Naive B cell (primary cell): ENCODE measurements around the gene F13A1. TPM values are rescaled to one million over a fixed set of nuclear protein-coding genes. Genes with fewer than 3 reads are reported as not detected.

ENCODE experiments used
- ATAC-seq, 2 donors: fragments of 150-1000 bp; cut with Tn5 transposase; 2 replicates each; pipeline ENCODE4 v1.10.0; 2021; ENCODE audit warnings: low read depth in 2 of 2, mild to moderate bottlenecking in 2 of 2, moderate library complexity in 2 of 2
- DNase-seq: peaks from one replicate; pipeline ENCODE4 v3.0.0; 2022
- H3K27ac Mint-ChIP-seq, 6 donors: one replicate each; pipeline ENCODE4 v1.8.0; 2020 to 2022; ENCODE audit warnings: mild to moderate bottlenecking in 6 of 6, mixed read lengths in 6 of 6, moderate library complexity in 5 of 6, inconsistent platforms in 2 of 6
- H3K27me3 Mint-ChIP-seq, 3 donors: one replicate each; pipeline ENCODE4 v1.8.0; 2021 to 2022; ENCODE audit warnings: mixed read lengths in 3 of 3, mild to moderate bottlenecking in 1 of 3
- H3K36me3 Mint-ChIP-seq, 2 donors: one replicate each; pipeline ENCODE4 v1.8.0; 2020 to 2022; ENCODE audit warnings: mixed read lengths in 2 of 2, inconsistent platforms in 1 of 2, mild to moderate bottlenecking in 1 of 2
- H3K4me1 Mint-ChIP-seq, 3 donors: one replicate each; pipeline ENCODE4 v1.8.0; 2020 to 2022; ENCODE audit warnings: mixed read lengths in 3 of 3, inconsistent platforms in 1 of 3, mild to moderate bottlenecking in 1 of 3, moderate library complexity in 1 of 3
- H3K4me3 Mint-ChIP-seq, 8 donors: one replicate each; pipeline ENCODE4 v1.8.0; 2020 to 2022; ENCODE audit warnings: mild to moderate bottlenecking in 8 of 8, mixed read lengths in 8 of 8, moderate library complexity in 8 of 8, inconsistent platforms in 2 of 8
- H3K9me3 Mint-ChIP-seq, 7 donors: one replicate each; pipeline ENCODE4 v1.8.0; 2020 to 2022; ENCODE audit warnings: mixed read lengths in 7 of 7, mild to moderate bottlenecking in 5 of 7, inconsistent platforms in 2 of 7, moderate library complexity in 1 of 7
- polyA plus RNA-seq, 6 donors: library from polyadenylated mRNA; unstranded; fragments of 300-500 nt; fragmentation: Illumina TruSeq; gene quantifications; one replicate each; pipeline ENCODE4 v1.2.3, GENCODE V29; 2021; ENCODE audit warnings: low read depth in 6 of 6

The F13A1 gene
- polyA plus RNA-seq, 6 donors from 2014 or later, result 3.3 to 9.0 (median 6.6) TPM

DNA sequence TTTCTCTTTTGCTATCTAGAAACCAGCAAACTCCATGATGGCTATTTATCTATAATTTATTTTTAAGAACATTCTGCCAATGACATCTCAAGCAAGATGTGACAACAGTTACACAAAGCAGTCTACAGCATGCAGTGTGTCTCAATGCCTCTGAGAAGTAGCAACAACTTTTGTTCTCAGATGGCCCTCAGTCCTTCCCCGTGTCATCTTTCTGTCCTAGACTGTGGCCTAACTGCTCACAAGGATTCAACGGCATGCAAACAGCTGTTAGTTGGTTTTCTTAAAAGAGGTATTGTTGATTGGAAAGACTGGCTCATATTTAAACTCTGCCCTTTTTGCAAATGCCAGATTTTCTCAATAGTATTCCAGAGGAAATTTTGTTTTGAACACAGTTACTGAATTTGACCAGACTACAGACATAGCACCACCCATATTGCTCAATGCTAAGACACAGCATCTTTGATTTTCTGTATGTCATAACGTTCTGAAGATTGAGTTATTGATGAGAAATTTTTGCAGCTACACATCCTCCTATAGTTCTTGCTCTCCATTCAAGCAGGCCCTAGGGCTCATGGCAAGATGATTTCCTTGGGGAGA lies 26.1 kb upstream of the F13A1 start:
- ATAC-seq (no peak), DNase-seq (no peak)
- Mint-ChIP-seq H3K36me3 (peaks cover 0 to 6% of the 10 kb centered on the region in 2 donors), H3K4me1 (no peaks in the 10 kb centered on the region), H3K27ac (peak overlapping the region in 1 of 6 donors; percentile 71), H3K27me3 (peaks cover 18 to 33% (median 22%) of the 10 kb centered on the region in 3 donors), H3K4me3 (no peak overlapping the region), H3K9me3 (peaks cover 0 to 5% (median 0%) of the 10 kb centered on the region in 7 donors)

DNA sequence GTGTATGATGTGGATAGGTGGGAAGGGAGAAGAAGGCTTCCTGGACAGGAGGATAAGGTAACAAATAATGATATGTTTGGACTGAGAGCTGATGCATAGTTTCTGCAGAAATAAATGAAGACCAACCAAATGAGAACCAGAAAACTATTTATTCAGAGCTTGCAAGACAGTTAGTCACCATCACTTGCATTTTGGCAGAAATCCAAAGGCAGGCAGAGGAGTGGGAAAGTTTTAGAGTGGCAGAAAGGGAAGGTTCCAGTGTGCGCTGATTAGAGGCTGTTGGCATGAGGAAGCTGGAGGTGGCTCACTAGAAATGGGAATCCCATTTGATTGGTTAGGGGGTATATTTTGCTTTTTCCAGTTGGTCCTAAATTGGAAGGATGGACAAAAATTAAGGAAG lies 13.0 kb upstream of the F13A1 start:
- ATAC-seq (no peak), DNase-seq (no peak)
- no peaks in the 10 kb centered on the region for H3K27me3 Mint-ChIP-seq
- H3K4me1 Mint-ChIP-seq, result peaks cover 32 to 44% (median 34%) of the 10 kb centered on the region in 3 donors
- peak overlapping the region in 1 of 6 donors; percentile 88 for H3K27ac Mint-ChIP-seq
- H3K36me3 Mint-ChIP-seq, result no peaks in the 10 kb centered on the region
- H3K9me3 Mint-ChIP-seq, result peaks cover 0 to 4% (median 0%) of the 10 kb centered on the region in 7 donors
- H3K4me3 Mint-ChIP-seq, result no peak overlapping the region

DNA sequence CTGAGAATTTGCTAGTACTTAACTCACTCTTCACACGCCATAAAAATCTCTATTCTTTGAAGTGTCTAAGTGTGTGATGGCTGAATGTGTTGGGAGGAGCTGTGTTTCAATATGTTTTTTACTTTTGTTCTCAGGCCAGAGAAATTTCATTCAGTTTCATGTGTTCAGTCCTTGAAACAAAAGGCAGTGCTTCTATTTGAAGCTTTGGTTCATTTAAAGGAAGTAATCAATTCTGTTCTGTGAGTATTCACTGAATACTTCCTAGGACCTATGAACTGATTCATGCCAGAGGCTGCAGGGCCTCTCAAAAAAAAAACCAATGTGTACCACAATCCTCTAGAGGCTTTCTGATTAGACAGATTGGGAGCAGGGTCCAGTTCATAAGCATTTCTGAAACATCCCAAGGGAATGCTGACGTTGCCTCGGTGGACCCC lies 12.4 kb upstream of the F13A1 start:
- ATAC-seq (no peak), DNase-seq (no peak)
- Mint-ChIP-seq H3K27me3 (no peaks in the 10 kb centered on the region), H3K9me3 (peaks cover 0 to 4% (median 0%) of the 10 kb centered on the region in 7 donors), H3K36me3 (no peaks in the 10 kb centered on the region), H3K4me1 (peaks cover 32 to 44% (median 34%) of the 10 kb centered on the region in 3 donors), H3K4me3 (peak overlapping the region in 5 of 8 donors; percentile 2 to 90 (median 65)), H3K27ac (peak overlapping the region in 3 of 6 donors; percentile 8 to 88 (median 21))

DNA sequence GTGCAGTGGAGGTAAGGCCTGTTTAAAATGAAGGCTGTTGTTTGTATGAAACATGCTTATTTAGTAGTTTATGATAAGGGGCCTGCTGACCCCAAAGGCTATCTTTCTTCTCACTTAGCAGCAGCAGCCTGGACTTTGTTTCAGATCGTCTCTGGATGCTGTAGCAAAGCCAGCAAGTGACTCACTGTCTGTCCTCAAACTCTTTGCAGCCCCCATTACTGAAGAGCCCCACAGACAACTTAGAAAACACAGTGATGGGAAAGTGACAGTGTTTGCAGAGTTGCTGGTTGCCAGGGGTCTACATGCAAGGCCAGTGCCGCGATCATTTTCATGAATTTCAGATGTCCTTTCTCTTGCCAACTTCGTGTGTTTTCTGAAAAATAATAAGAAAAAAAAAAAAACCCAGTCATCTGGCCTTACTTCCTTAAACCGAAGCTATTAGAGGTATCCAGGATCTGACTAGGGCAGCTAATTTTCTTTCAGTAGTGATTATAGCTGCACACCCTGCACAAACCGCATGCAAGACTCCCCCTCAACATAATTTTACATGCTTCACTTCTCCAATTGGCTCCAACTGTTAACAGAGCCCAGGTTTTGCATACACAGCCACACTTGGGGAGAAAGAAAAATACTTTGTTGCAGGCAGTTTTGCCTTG lies 11.6 kb upstream of the F13A1 start:
- Mint-ChIP-seq H3K27me3 (no peaks in the 10 kb centered on the region), H3K9me3 (peaks cover 0 to 4% (median 0%) of the 10 kb centered on the region in 7 donors), H3K36me3 (no peaks in the 10 kb centered on the region), H3K4me1 (peaks cover 32 to 44% (median 34%) of the 10 kb centered on the region in 3 donors), H3K27ac (peak overlapping the region in 5 of 6 donors; percentile 36 to 90 (median 80)), H3K4me3 (peak overlapping the region in 7 of 8 donors; percentile 53 to 90 (median 71))
- DNase-seq, result peak; percentile 48
- peak; percentile 78 to 89 for ATAC-seq

DNA sequence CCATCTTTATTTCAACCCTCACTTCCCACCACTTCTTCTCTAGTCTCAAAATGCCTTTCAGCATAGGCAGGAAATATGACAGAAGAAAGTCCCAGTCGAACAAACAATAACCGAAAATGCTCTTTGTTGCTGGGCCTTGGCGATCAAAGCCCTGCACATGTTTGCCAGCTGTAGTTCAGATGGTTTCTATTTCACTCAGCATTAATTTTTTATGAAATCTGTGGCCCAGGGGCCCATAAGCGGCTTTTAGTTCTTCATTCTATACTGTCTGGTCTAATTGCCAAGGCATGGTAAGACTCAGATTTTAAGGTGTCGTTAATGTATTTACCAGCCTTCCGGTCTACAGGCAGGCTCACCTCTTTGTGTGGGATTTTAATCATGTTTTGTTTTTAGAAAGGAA lies 10.9 kb upstream of the F13A1 start:
- DNase-seq (peak; percentile 44), ATAC-seq (peak; percentile 35 to 82)
- no peaks in the 10 kb centered on the region for H3K36me3 Mint-ChIP-seq
- H3K4me3 Mint-ChIP-seq, result peak overlapping the region in 7 of 8 donors; percentile 21 to 90 (median 70)
- peaks cover 0 to 2% (median 0%) of the 10 kb centered on the region in 3 donors for H3K27me3 Mint-ChIP-seq
- H3K4me1 Mint-ChIP-seq, result peaks cover 32 to 44% (median 34%) of the 10 kb centered on the region in 3 donors
- H3K27ac Mint-ChIP-seq, result peak overlapping the region in 4 of 6 donors; percentile 76 to 99 (median 84)
- peaks cover 0 to 4% (median 0%) of the 10 kb centered on the region in 7 donors for H3K9me3 Mint-ChIP-seq

DNA sequence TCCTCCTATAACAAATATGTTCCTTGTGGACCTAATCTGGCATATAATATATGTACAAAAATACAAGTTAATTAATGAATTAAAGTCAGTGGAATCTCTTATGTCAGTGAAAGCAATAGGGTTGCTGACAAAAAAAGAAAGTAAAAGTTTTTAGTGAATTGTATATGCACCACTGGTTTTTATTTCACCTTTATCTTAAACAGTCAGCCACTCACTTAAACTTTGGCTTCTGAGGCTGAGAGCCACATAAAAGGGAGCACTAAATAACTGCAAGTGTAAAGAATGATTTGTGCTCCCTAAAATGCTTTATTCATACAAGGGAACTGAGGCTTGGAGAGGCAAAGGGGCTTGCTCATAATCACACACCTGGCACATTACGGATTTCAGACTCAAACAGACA lies 9.9 kb upstream of the F13A1 start:
- no peak for ATAC-seq
- Mint-ChIP-seq H3K36me3 (no peaks in the 10 kb centered on the region), H3K9me3 (peaks cover 0 to under 1% (median 0%) of the 10 kb centered on the region in 7 donors), H3K4me3 (peak overlapping the region in 5 of 8 donors; percentile 39 to 90 (median 70)), H3K27ac (peak overlapping the region; percentile 30 to 99 (median 88)), H3K4me1 (peaks cover 32 to 44% (median 34%) of the 10 kb centered on the region in 3 donors), H3K27me3 (peaks cover 0 to 3% (median 0%) of the 10 kb centered on the region in 3 donors)
- no peak for DNase-seq

DNA sequence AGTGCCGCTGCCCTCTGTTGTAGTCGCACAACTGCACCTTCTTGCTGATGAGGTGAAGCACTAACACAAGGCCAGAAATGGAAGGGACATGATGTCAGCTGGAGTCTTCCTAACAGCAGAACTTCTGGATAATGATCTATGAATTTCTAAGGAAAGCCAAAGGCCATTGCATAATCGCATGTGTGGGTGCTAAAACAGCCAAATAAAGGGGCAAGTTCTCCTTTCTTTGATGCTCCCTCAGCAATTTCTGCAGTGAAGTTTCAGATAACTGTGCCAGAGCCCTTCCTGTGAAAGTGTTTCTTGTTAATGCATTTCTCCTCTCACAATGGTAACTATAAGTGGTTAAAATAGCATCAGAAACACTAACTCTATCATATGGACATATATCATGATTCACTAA lies 8.0 kb upstream of the F13A1 start:
- peaks cover 31 to 38% (median 32%) of the 10 kb centered on the region in 3 donors for H3K4me1 Mint-ChIP-seq
- no peak for ATAC-seq
- H3K36me3 Mint-ChIP-seq, result no peaks in the 10 kb centered on the region
- H3K9me3 Mint-ChIP-seq, result no peaks in the 10 kb centered on the region
- H3K4me3 Mint-ChIP-seq, result no peak overlapping the region
- H3K27me3 Mint-ChIP-seq, result peaks cover 3 to 9% (median 8%) of the 10 kb centered on the region in 3 donors
- no peak overlapping the region for H3K27ac Mint-ChIP-seq
- no peak for DNase-seq

DNA sequence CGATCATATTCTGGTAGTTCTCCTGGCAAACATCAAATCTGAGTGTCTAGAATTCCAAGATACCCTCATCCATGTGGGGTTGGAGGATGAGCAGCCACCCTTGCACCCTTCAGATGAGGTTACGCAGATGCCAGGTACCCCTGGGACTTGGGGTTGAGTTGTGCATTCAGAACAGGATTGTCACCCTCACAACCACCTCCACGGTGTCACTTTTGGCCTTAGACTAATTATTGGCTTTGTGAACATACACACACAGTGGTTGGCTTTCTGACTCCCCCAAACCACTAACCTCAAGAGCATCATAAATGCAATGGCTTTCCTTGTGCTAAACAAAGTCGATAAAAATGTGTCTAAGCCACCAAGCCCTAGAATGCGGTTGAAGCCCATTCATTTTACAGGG lies 2.9 kb upstream of the F13A1 start:
- ATAC-seq, result no peak
- Mint-ChIP-seq H3K27me3 (peaks cover 41 to 53% (median 53%) of the 10 kb centered on the region in 3 donors), H3K27ac (no peak overlapping the region), H3K4me1 (peaks cover 15 to 20% (median 16%) of the 10 kb centered on the region in 3 donors), H3K4me3 (no peak overlapping the region), H3K36me3 (peaks cover 0 to 19% of the 10 kb centered on the region in 2 donors), H3K9me3 (peaks cover 0 to 2% (median 0%) of the 10 kb centered on the region in 7 donors)
- DNase-seq, result no peak

DNA sequence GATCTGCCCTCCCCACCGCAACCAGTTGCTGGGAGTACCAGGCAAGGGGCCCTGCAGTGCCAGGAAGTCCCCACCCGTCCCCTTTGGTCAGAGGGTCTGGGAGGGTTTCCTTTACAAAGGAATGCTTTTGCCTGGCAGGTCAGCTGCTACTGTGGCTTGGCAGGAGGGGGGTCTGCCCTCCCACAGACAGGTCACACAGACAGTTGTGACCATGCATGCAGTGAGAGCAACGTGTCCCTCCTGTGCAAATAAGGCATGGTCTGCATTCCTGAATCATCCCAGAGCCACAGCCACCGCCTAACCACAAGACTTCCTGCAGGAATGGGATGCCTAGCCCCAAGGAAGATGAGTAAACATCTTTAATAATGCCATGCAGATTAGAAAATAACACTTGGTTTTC lies 439 bp upstream of the F13A1 start:
- no peak overlapping the region for H3K27ac Mint-ChIP-seq
- DNase-seq, result no peak
- peaks cover 0 to 2% (median 0%) of the 10 kb centered on the region in 7 donors for H3K9me3 Mint-ChIP-seq
- H3K4me1 Mint-ChIP-seq, result peaks cover 15 to 20% (median 16%) of the 10 kb centered on the region in 3 donors
- peaks cover 0 to 19% of the 10 kb centered on the region in 2 donors for H3K36me3 Mint-ChIP-seq
- no peak for ATAC-seq
- H3K4me3 Mint-ChIP-seq, result peak overlapping the region in 5 of 8 donors; percentile 9 to 77 (median 73)
- peaks cover 49 to 66% (median 59%) of the 10 kb centered on the region in 3 donors for H3K27me3 Mint-ChIP-seq

DNA sequence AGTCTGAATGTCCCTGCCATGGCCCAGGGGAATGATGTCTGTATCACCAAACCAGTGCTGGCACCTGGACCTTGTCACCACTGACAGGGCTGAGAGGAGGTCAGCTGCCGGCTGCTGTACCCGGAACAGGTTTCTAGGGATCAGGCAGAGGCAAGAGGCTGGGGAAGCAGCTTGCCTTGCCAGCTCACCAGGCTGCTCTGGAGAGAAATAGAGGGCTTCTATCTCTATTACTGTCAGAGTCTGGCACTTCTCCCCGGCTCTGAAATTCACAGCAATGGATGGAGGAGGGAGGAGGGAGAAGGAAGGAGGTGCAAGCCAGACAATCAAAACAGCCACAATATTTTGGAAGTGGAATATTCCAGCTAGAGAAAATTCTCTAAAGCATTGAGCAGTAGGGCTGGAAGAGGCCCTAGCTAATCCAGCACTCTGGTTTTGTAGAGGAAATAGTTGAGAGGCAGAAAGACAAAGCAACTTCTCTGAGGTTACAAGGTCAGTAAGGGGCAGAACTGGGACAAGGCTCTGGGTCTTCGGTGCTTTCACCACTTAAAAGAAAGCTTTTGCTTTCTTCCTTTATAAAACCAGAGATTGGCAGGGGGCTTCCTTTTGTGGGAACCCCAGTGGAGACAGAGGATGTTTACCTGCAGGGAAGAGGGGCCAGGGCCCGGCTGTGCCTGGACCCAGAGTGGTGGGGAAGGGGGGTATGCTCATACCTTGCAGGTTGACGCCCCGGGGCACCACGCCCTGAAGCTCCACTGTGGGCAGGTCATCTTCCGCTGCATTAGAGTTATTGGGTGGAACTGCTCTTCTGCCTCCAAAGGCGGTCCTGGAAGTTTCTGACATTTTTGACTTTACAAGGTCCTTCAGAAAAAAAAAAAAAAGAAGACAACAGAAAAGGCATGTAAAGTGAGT lies 2.4 kb downstream of the F13A1 start:
- Mint-ChIP-seq H3K36me3 (peaks cover 0 to 18% of the 10 kb centered on the region in 2 donors), H3K27me3 (peaks cover 59 to 66% (median 62%) of the 10 kb centered on the region in 3 donors), H3K4me3 (no peak overlapping the region), H3K27ac (peak overlapping the region in 1 of 6 donors; percentile 15), H3K9me3 (peaks cover 0 to 2% (median 0%) of the 10 kb centered on the region in 7 donors), H3K4me1 (peaks cover 15 to 25% (median 18%) of the 10 kb centered on the region in 3 donors)
- no peak for ATAC-seq
- DNase-seq, result no peak

DNA sequence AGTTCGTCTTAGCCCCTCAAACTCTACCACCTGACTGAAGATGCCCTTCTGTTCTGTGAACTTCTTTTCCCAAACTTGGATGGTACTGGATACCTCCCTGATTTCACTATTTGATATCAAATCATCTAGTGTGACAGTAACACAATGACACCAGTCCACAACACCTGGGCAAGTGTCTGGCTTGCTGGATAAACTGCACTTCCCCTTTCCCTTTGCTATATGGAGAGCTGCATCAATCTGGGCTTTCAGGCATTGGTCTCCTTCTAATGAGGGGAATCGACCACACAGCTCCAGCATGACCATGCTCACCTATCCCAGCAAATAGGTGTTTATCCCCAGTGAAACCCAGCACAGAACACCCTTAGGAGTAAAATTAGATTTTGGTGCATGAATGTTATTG lies 3.1 kb downstream of the F13A1 start:
- Mint-ChIP-seq H3K36me3 (peaks cover 0 to 11% of the 10 kb centered on the region in 2 donors), H3K27ac (no peak overlapping the region), H3K27me3 (peaks cover 55 to 59% (median 58%) of the 10 kb centered on the region in 3 donors), H3K4me1 (peaks cover 15 to 25% (median 18%) of the 10 kb centered on the region in 3 donors), H3K9me3 (peaks cover 0 to 2% (median 0%) of the 10 kb centered on the region in 7 donors), H3K4me3 (no peak overlapping the region)
- ATAC-seq, result no peak
- no peak for DNase-seq

DNA sequence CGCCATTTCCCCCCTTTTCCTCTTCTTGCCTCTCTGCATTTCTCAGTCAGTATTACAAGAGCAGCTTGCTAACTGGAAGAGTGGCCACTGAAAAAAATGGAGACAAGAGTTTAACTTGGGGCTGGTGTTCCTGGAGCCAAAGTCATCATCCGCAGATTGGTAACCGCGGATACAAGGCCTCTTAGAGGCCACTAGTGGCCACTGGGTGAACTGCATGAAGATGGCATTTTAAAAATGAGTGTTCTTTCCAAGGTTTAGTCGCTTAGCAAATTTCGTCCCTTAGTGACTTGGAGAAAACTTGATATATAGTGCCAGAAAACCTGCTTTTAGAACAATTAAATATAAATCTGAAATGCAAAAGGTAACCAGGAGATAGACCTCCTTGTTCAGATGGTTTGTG lies 4.8 kb downstream of the F13A1 start:
- H3K9me3 Mint-ChIP-seq, result no peaks in the 10 kb centered on the region
- H3K27ac Mint-ChIP-seq, result peak overlapping the region in 1 of 6 donors; percentile 27
- no peak overlapping the region for H3K4me3 Mint-ChIP-seq
- no peaks in the 10 kb centered on the region for H3K36me3 Mint-ChIP-seq
- peaks cover 45 to 48% (median 46%) of the 10 kb centered on the region in 3 donors for H3K27me3 Mint-ChIP-seq
- peaks cover 13 to 22% (median 16%) of the 10 kb centered on the region in 3 donors for H3K4me1 Mint-ChIP-seq
- ATAC-seq (no peak), DNase-seq (peak; percentile 19)

DNA sequence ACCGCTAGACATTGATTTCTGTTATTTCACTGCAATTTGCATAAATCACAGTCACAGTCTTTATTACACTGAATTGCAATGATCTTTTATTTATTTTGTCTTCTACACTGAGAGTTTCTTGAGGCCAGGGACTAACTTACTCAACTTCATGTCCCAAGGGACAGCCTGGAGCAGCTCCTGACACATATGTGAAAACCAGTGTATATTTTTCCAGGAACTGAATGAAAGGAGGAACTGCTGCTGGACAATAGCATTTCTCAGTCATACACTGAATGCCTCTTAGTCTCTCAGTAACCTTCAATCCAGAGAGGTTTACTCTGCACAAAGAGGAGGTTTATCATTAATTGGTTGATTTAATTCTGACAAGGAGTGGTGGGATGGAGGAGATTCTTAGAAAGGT lies 5.9 kb downstream of the F13A1 start:
- Mint-ChIP-seq H3K4me1 (peaks cover 2 to 11% (median 6%) of the 10 kb centered on the region in 3 donors), H3K4me3 (no peak overlapping the region), H3K27ac (peak overlapping the region in 1 of 6 donors; percentile 9), H3K36me3 (no peaks in the 10 kb centered on the region), H3K9me3 (no peaks in the 10 kb centered on the region), H3K27me3 (peaks cover 35 to 48% (median 42%) of the 10 kb centered on the region in 3 donors)
- no peak for ATAC-seq
- no peak for DNase-seq
